ENCODE results near the gene MYO1B.

Gene MYO1B

GRCh38 chr2:191327484-191327883 lies 82.3 kb downstream of the MYO1B start:
- no peak for DNase-seq

GRCh38 chr2:191328150-191328809 lies 83.1 kb downstream of the MYO1B start:
- DNase-seq = no peak

GRCh38 chr2:191329841-191330240 lies 84.6 kb downstream of the MYO1B start:
- DNase-seq = no peak

- no peak for DNase-seq
Measured at GRCh38 chr2:191333911-191334357, 88.7 kb downstream of the MYO1B start.

GRCh38 chr2:191335875-191336464 lies 90.8 kb downstream of the MYO1B start:
- DNase-seq = no peak

- DNase-seq = no peak
Measured at GRCh38 chr2:191341436-191341835, 96.2 kb downstream of the MYO1B start.

GRCh38 chr2:191343796-191344338 lies 98.7 kb downstream of the MYO1B start:
- DNase-seq = no peak

GRCh38 chr2:191345788-191346187 lies 100.6 kb downstream of the MYO1B start:
- no peak for DNase-seq

- DNase-seq = no peak
Measured at GRCh38 chr2:191347154-191347553, 102.0 kb downstream of the MYO1B start.

GRCh38 chr2:191347881-191348280 lies 102.7 kb downstream of the MYO1B start:
- no peak for DNase-seq

- DNase-seq = no peak
Measured at GRCh38 chr2:191349990-191350389, 104.8 kb downstream of the MYO1B start.

GRCh38 chr2:191350826-191351225 lies 105.6 kb downstream of the MYO1B start:
- DNase-seq = no peak

- no peak for DNase-seq
Measured at GRCh38 chr2:191351298-191351697, 106.1 kb downstream of the MYO1B start.

- no peak for DNase-seq
Measured at GRCh38 chr2:191351921-191352320, 106.7 kb downstream of the MYO1B start.

- no peak for DNase-seq
Measured at GRCh38 chr2:191352536-191352935, 107.3 kb downstream of the MYO1B start.

- no peak for DNase-seq
Measured at GRCh38 chr2:191355170-191355758, 110.1 kb downstream of the MYO1B start.

- DNase-seq = no peak
Measured at GRCh38 chr2:191357678-191358077, 112.5 kb downstream of the MYO1B start.

GRCh38 chr2:191358325-191359025 lies 113.3 kb downstream of the MYO1B start:
- no peak for DNase-seq

- DNase-seq = no peak
Measured at GRCh38 chr2:191359133-191359532, 113.9 kb downstream of the MYO1B start.

GRCh38 chr2:191360918-191361317 lies 115.7 kb downstream of the MYO1B start:
- no peak for DNase-seq

GRCh38 chr2:191362841-191363240 lies 117.6 kb downstream of the MYO1B start:
- no peak for DNase-seq

- no peak for DNase-seq
Measured at GRCh38 chr2:191363267-191363666, 118.1 kb downstream of the MYO1B start.

- DNase-seq = no peak
Measured at GRCh38 chr2:191365089-191365488, 119.9 kb downstream of the MYO1B start.

- no peak for DNase-seq
Measured at GRCh38 chr2:191366199-191366598, 121.0 kb downstream of the MYO1B start.
